M059J (cell line): ENCODE data around the gene SLC25A34. TPM values are rescaled to one million over a fixed set of nuclear protein-coding genes. Genes with fewer than 3 reads are reported as not detected.
A peak's percentile ranks its signal among the peaks of the same experiment; 100 is the strongest.
"Not testable (repeated sequence)": the region's sequence is repeated elsewhere in the genome, so short reads cannot be mapped to it uniquely, and the experiment has no call there.

Source experiments
- DNase-seq: peaks from one replicate; pipeline ENCODE4 v3.0.0-alpha.2; 2012; ENCODE audit warnings: low read depth
- total RNA-seq: library from RNA; depleted of rRNA; stranded (reverse); fragments of >200 nt; shearing (Covaris generic); gene quantifications from 2 replicates; pipeline ENCODE4 v1.2.3, GENCODE V29; 2014; rRNA removed

Gene SLC25A34
- total RNA-seq, result 0.27 and 0.44 TPM in 2 replicates

- DNase-seq, result no peak
These were observed at the start of gene SLC25A34 for GRCh38 chr1:15736038-15736891. TSS of gene SLC25A34 (plus strand) at chr1:15736258. CDS start at chr1:15736486, 228 bp downstream.

- no peak for DNase-seq
These were observed 48.6 kb upstream of the SLC25A34 start for GRCh38 chr1:15687446-15687845.

GRCh38 chr1:15690317-15690716, 45.7 kb upstream of the SLC25A34 start:
- DNase-seq, result no peak

GRCh38 chr1:15691434-15692032, 44.5 kb upstream of the SLC25A34 start:
- no peak for DNase-seq

- DNase-seq, result no peak
These were observed 43.9 kb upstream of the SLC25A34 start for GRCh38 chr1:15692121-15692682.

GRCh38 chr1:15693371-15693770, 42.7 kb upstream of the SLC25A34 start:
- no peak for DNase-seq

- DNase-seq, result no peak
These were observed 39.0 kb upstream of the SLC25A34 start for GRCh38 chr1:15696956-15697521.

- DNase-seq, result no peak
These were observed 37.9 kb upstream of the SLC25A34 start for GRCh38 chr1:15698201-15698600.

- DNase-seq, result not testable (repeated sequence)
These were observed 36.7 kb upstream of the SLC25A34 start for GRCh38 chr1:15699321-15699720.

GRCh38 chr1:15700508-15700907, 35.5 kb upstream of the SLC25A34 start:
- no peak for DNase-seq

GRCh38 chr1:15701784-15702183, 34.3 kb upstream of the SLC25A34 start:
- DNase-seq, result no peak

- peak; percentile 23 for DNase-seq
These were observed 33.1 kb upstream of the SLC25A34 start for GRCh38 chr1:15702722-15703550.

GRCh38 chr1:15703562-15703961, 32.5 kb upstream of the SLC25A34 start:
- peak; percentile 68 for DNase-seq

- no peak for DNase-seq
These were observed 31.4 kb upstream of the SLC25A34 start for GRCh38 chr1:15704526-15705183.

- no peak for DNase-seq
These were observed 30.9 kb upstream of the SLC25A34 start for GRCh38 chr1:15705184-15705566.

- DNase-seq, result no peak
These were observed 29.3 kb upstream of the SLC25A34 start for GRCh38 chr1:15706751-15707150.

GRCh38 chr1:15707239-15707925, 28.7 kb upstream of the SLC25A34 start:
- no peak for DNase-seq

GRCh38 chr1:15708486-15709137, 27.4 kb upstream of the SLC25A34 start:
- no peak for DNase-seq

- DNase-seq, result no peak
These were observed 26.8 kb upstream of the SLC25A34 start for GRCh38 chr1:15709226-15709625.

GRCh38 chr1:15712168-15712567, 23.9 kb upstream of the SLC25A34 start:
- no peak for DNase-seq
